HG02943 (cell line): ENCODE measurements around the gene LINC00237.

Experiments used
- ATAC-seq: cut with Tn5 transposase; IDR thresholded peaks from one replicate; pipeline ENCODE4 v1.9.1; 2021; ENCODE audit warnings: mild to moderate bottlenecking, low read depth, moderate library complexity; ENCODE audit not compliant: unreplicated experiment

The LINC00237 gene

GRCh38 chr20:21106171-21107017 lies at the start of gene LINC00237:
Gene LINC00237, minus strand, starts transcription at chr20:21106358.
- ATAC-seq, result no peak

- ATAC-seq, result no peak
Measured at GRCh38 chr20:21155268-21155667, 49.1 kb upstream of the LINC00237 start.

GRCh38 chr20:21154692-21155091 lies 48.5 kb upstream of the LINC00237 start:
- no peak for ATAC-seq

- ATAC-seq, result no peak
Measured at GRCh38 chr20:21151791-21152190, 45.6 kb upstream of the LINC00237 start.

GRCh38 chr20:21149344-21149743 lies 43.2 kb upstream of the LINC00237 start:
- ATAC-seq, result no peak

- no peak for ATAC-seq
Measured at GRCh38 chr20:21147593-21147992, 41.4 kb upstream of the LINC00237 start.

- no peak for ATAC-seq
Measured at GRCh38 chr20:21146215-21146614, 40.1 kb upstream of the LINC00237 start.

- ATAC-seq, result no peak
Measured at GRCh38 chr20:21145424-21145823, 39.3 kb upstream of the LINC00237 start.

GRCh38 chr20:21143194-21143890 lies 37.2 kb upstream of the LINC00237 start:
- ATAC-seq, result no peak

GRCh38 chr20:21141825-21142224 lies 35.7 kb upstream of the LINC00237 start:
- no peak for ATAC-seq

- no peak for ATAC-seq
Measured at GRCh38 chr20:21139881-21140566, 33.9 kb upstream of the LINC00237 start.

- no peak for ATAC-seq
Measured at GRCh38 chr20:21137078-21137477, 30.9 kb upstream of the LINC00237 start.

- no peak for ATAC-seq
Measured at GRCh38 chr20:21136015-21136732, 30.0 kb upstream of the LINC00237 start.

- no peak for ATAC-seq
Measured at GRCh38 chr20:21134883-21135493, 28.8 kb upstream of the LINC00237 start.

GRCh38 chr20:21133917-21134622 lies 27.9 kb upstream of the LINC00237 start:
- no peak for ATAC-seq

GRCh38 chr20:21133404-21133803 lies 27.2 kb upstream of the LINC00237 start:
- no peak for ATAC-seq

GRCh38 chr20:21129861-21130260 lies 23.7 kb upstream of the LINC00237 start:
- ATAC-seq, result no peak

- ATAC-seq, result no peak
Measured at GRCh38 chr20:21127201-21127981, 21.2 kb upstream of the LINC00237 start.

GRCh38 chr20:21126581-21126870 lies 20.4 kb upstream of the LINC00237 start:
- ATAC-seq, result no peak
